GM21367 (cell line): Measurements from ENCODE around the gene NTRK3.

Source experiments
- ATAC-seq: cut with Tn5 transposase; IDR thresholded peaks from one replicate; pipeline ENCODE4 v1.9.1; 2021; ENCODE audit not compliant: unreplicated experiment

NTRK3 gene

DNA sequence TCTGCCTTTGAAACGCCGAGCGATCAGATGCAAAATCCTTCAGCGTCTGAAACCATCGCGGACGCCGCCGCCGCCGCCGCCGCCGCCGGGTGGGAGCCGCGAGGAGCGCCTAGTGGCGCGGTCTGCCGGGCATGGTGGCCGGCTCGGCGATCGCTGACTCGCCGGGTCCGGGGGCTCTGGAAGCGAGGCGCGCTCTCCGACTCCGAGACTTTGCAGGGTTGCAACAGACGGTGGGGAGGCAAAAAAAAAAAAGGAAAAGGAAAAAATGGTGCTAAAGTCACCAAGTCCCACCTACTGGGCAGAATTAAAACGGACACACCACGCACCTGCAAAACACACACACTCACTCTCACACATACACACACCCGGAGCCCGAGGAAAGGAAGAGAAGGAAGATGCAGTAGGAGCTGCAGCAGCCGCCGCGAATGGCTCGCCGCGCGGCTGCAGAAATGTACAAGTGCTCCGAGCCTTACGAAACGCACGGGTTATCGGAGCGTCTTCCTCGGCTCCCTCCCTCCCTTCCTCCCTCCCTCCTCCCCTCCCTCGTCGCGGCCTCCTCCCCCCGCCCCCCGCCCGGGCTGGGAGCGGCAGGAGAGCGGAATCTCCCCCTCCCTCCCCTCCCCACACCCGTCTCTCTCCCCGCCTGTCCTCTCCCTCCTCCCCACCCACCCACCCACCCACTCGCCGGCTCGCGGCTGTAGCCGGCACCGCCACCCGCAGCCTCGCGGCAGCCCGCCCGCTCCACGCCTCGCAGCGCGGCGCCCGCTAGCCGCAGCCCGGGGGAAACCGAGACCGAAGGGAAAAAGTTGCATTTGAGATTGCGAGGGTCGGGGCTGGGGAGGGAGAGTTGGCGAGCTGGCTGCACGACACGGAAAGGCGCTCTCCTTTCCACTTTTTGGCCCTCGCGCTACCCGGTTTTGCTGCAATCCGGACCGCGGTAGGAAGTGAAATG, at the start of gene NTRK3:
NTRK3 (minus strand) TSS at position 461 of the 952 bp plus-strand sequence. CDS start 586 bp downstream, outside the sequence.
- no peak for ATAC-seq

DNA sequence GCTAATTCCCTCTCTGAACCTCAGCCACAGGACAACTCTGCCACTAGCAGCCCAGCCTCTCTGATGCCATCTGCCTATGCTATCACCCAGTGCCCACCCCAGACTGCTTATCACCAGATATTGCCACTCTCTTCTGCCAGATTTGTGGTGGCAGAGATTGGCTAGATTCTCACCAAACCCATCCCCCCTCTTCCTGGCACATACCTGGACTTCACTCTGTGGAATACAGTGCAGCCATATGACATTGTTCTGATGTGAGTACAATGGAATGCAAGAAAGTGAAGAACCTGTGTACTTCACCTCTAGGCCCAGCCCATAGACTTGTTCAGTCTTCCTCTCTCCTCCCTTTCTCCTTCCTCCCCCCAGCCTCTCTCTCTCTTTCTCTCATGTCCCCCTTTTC, 46.9 kb upstream of the NTRK3 start:
- ATAC-seq: no peak

DNA sequence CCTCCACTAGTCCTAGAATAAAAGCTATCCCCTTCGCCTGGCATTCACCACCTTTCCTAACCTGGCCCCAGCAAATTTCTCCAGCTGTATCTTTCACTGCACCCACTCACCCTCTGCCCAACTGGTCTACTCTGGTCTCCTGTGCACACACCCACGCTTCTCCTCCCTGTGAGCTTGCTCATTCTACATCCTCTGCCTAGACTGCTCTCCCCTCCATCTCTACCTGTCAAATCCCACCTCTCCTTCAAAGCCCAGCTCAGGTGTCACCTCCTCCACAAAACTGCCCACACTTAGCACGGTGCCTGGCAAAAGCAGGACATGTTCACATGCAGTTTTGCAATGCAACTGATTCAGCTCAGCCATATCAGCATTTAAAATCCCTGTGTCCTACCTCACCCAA, 45.8 kb upstream of the NTRK3 start:
- no peak for ATAC-seq

DNA sequence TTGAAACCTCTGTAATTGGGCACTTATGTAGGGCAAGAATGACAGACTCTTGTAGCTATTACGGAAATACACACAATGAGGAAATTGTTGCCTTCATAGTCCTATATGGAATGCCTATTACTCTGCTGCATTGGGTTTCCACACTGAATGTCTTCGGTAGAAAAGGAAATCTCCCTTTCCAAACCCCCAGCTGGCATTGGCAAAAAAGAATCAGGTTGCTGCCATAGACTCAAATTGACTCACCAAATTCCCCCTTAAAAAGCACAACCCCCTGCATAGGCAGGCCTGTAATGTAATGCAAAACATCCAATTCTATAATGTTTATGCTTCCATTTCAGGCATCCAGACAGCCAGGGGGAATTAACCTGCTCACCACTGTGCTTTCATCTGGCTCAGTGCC, 44.8 kb upstream of the NTRK3 start:
- no peak for ATAC-seq

DNA sequence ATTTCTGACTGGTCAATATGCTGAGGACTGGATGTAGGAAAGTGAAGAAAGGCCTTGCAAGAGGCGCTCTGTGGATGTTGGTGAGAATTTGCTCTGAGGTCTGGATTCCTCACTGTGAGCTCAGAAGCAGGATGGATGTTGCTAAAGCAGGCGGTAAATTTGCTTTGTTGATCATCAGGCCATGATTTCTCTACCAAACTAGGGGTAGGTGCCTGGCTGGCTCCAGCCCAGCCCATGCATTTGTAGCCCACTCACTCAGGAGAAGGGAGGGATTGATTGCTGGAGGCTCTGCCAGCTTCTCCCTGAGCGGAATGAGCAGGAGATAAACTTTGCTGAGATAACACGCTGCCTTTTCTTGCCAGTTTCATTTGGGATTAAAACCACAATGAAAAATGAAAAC, 44.3 kb upstream of the NTRK3 start:
- no peak for ATAC-seq

DNA sequence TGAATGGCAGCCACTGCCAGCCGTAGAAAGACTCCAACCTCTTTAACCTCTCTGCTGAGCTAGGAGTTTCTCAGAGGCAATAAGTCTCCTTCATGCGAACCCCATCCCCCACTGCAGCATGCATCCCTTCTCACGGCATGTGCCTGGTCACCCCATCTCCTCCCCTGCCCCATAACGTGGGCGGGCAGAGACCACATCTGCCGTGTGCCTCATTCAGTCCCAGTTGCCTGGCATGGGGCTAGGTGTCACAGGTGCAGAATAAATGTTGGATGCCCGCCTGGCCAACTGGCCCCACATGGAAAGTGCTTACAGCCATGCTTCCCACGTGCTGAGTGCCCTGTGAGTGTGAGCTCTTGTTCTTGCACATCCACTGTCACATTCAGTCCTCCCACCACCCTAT, 43.5 kb upstream of the NTRK3 start:
- no peak for ATAC-seq

DNA sequence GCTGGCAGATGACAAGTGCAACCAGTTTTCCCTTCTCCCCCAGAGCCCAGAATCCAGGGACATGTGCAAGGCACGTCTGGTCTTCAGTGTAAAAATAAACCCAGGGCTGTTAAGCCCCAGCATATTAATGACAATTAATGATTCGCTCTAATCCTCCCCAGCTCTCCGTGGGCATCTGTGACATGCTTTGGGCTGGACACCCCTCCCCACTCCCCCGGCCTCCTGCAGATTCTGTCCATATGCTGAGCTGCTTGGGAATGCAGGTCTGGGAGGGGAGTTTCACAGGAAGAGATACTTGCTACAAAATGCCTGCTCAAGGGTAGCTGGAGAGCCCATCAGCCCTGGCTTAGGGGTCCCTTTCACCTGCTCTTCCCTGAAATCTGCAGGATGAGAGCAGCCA, 43.0 kb upstream of the NTRK3 start:
- ATAC-seq: no peak

DNA sequence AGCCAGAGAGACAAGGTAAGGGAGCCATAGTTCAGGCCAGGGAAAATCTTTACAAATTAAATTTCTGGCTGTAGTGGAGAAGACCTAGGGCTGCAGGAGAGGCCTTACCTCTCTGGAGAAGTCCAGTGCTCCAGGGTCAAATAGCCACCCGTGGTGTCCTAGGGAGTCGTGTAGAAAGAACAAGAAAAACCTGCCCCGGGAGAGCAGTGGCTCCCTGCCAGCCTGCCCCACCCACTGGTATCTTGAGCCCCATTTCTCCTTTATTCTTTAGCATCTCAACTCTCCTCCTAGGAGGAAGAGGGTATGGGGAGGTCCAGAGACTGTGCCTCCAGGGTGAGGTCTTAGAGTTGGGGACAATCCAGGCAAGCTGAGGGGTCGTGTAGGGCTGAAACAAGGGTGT, 32.1 kb upstream of the NTRK3 start:
- no peak for ATAC-seq

DNA sequence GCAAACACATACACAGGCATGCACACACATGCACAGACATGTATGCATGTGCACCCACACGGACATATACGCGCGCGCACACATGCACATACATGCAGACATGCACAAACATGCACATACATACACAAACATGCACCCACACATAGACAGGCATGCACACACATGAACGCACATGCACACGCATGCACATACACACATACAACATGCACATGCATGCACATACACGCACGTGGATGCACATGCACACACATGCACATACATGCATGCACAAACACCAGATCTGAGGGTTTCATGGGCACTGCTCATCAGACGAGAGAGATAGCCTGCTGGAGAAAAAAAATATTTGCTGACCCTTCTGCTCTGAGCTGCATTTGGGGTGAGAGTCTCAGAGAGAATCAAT, 31.7 kb upstream of the NTRK3 start:
- no peak for ATAC-seq

DNA sequence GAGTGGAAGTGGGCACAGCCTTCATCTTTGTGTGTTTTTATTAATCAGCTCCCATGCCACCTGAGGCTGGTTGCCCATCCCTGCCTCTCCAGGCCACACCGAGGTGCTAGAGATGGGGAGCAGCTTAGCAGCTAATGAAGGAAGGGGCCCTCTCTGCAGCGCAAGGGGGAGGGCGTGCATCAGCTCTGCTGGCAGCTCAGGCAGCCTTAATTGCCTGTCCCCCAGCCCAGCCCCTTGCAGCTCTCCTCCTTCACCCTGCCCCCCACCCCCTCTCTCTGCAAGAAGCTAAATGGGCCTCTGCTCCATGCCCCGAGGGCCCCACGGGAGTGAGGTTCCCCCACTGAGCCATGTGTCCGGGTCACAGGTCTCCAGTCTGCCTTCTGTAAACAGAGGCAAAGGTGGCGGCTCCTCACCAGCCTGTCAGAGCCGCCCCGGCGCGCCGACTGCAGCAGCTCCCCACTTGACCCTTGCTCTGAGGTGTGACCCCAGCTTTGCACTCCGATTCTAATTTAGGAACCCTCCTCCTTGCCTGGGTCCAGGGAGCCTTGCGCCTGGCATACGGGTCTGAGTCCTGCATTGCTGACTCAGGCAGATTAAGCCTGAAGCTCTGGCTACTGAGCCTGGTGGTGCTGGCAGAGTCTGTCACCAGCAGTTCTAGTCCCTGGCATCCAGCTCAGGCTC, 27.9 kb upstream of the NTRK3 start:
- no peak for ATAC-seq

DNA sequence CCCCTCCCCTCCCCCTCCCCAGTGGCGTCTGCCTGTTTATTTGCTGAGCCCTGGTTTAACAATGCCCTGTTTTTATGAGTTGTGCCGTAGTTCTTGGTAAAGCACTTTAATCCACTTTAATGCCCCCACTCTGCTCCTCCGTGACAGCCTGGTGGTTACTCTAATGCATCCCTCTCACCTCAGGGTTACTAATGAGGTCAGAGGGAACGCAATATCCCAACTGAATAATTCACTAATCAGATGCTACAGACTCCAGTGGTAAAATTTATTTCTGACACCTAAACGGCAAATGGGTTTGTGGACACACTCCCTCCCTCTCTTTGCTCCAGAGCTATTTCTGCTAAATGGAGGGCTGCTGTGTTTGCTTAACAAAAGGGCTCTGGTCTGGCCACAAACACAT, 26.1 kb upstream of the NTRK3 start:
- ATAC-seq: no peak

DNA sequence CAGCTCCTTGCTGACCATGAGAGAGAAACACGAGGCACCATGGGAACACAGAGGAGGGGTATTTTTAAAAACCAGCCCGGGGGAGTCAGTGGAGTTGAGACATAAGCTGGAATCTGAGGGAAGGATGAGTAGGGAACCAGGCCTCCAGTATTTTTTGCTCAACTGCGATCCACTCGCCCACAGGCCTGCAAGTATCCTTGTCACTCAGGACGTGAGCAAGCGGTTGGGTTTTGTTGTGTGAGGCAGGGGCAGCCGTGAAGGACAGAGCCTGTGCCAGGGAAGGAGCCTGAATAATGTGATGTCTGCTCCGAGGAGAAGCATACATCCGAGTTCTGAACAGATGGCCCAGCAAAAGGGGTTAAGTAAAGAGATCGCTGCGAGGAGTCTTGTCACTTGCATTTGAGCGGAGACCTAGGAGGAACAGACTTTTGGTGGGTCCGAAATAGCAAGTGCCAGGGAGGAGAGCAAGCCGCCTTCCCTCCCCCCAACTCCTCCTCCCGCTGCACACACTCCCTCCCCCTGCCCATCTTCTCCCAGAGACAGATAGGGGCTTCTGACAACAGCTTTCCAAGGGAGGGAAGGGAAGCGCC, 20.4 kb upstream of the NTRK3 start:
- no peak for ATAC-seq

DNA sequence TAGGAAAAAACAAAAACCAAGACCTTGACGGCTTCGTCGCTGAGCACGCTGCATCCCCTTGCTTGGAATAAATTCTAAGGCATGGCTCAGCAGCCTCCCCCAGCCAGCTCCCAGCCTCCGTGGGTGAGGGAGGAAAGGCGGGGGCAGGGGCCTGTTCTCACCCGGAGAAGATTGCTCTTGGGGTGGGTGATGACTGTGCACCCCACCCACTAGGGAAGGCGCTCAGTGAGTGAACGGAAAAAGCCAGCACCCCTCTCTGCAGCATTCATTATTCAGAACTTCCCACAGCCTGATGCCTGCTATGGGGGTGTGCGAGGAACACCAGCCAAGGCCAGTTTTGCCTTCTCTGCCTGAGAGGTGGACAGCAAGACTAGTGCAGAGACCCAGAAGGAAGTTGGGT, 19.3 kb upstream of the NTRK3 start:
- no peak for ATAC-seq

DNA sequence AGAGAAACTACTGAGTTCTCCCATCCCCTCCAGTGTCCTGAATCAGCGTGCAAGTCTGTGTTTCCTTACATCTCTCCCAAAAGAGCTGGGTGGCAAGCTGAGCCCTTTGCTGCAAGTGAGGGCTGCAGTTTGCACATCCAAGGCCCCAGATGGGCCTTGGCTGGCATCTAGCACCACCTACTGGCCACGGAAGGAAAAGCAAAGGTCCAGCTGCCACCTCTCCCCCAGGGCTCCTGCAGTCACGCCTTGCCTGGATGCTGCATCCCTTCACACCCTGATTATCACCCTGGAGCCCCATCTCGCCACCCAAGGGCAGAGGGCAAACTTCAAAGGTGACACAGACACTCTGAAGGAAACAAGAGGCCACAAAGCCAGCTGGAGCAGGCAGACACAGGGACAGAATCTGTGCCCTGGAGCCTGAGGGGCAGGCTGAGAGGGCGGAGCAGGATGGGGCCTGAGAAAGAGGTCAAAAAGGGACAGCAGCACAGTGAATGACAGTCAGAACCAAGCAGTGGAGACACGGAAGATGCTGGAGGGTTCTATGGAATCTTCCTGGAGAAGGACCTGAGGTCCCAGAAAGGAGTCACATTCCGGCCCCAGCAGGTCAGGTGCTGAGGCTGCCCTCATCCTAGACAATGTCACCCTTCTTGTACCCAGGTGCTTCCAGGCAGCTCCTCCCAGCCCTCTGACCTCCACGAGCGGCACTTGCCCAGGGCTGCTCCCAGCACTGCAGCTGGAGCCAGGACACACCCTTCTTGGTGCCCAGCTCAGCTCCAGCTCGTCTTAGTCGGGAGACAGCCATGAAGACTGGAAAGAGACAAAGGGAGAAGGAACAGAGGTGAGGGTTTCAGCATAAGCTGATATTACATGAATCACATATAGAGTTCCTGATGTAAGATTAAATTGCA, 18.3 kb upstream of the NTRK3 start:
- ATAC-seq: peak; percentile 64

DNA sequence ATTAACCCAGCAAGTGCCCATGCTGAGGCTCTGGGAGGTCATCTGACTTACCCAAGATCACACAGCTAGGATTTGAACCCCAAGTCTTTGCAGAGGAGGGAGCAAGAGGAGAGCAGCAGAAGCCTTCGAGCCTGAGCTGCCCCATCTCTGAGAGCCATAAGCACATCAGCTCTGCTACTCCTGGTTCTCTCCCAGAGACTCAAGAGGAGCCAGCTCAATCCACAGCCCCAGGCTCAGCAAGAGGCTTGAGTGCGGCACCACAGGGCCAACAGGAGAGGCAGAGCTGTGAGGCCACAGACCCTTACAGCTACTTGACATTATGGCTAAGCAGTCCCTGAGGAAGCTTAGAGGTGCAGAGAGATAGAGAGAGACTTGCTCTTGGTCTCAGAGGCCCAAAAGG, 15.9 kb upstream of the NTRK3 start:
- no peak for ATAC-seq

DNA sequence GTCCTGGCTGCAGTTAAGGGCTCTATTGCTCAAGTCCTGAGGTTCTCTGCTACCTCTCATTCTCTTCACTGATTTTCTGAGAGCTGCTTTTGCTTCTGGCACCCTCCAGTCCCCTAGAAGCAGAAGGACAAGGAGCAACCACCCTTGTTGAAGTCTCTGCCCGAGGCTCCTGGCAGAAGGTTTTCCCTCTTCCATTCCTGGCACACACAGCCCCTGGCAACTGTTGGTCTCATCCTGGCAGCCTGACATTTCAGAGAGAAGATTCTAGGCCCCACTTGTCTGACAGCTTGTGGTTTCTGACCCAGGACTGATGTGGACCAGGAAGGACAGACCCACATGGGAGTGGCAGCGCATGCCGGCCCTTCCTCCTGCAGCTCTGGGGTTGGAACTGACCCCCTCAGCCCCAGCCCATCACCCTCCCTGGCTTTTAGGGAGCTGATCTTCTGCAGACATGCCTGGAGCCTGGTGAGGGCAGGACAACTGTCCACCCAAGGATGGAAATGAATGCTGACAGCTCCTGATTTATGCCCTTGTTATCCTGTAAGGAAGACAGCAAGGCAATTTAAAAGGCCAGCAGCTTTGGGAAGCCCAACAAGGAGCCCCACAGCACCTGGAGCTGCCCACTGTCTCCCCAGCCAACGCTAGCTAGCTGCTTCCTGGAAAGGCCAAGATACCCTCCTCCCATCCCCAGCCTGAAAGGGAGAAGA, 13.0 kb upstream of the NTRK3 start:
- no peak for ATAC-seq

DNA sequence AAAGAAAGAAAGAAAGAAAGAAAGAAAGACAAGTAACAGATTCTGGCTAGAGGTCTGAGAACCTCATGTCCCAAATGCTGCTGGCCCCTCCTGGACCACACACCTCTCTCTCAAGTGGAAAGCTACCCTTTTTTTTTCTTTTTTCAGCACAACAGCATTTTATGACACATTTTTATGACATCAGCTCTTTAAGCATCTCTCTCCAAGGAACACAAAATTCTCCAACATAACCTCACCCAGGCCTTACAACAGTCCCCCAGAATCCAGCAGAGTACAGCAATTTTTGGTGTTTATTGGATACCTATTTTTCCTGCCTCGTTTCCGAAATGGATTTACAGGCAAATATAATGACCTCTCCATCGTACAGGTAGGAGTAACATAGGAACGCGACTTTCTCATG, 11.2 kb upstream of the NTRK3 start:
- no peak for ATAC-seq

DNA sequence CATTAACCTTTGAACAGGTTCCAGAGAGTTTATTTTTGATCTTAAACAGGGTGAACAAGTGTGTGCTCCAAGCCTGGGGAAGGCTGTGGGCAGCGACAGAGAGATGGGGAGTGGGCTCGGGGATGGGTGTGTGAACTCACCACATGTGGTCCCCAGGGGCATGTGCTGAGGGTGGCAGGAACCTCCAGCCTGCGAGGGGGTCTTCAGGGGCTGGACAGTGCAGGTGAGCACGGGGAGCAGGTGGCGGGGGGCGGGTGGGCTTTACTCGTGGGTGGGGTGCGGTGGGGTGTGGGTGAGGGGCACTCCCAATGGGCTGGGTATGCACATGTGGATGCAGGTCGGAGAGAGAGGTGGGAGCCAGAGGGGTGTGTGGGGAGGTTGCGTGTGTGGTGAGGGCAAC, 9.6 kb upstream of the NTRK3 start:
- ATAC-seq: no peak

DNA sequence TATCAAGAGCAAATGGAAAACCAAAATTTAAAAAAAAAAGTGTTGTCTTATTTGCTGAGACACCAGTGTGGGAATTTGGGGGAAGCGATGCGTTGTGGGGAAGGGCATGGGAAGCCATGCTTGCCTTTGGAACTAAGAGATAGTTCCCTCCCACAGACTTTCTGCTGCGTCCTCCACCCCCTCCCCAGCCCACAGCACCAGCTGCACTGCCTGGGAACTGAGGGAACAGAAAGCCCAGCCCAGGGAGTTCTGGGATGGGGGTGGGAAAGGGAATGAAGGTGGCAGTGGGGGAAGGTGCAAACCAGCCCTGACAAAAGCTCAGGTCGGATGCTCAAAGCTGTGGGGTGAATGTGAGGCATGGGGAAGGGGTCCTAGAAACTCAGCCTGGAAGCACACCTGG, 8.1 kb upstream of the NTRK3 start:
- ATAC-seq: no peak

DNA sequence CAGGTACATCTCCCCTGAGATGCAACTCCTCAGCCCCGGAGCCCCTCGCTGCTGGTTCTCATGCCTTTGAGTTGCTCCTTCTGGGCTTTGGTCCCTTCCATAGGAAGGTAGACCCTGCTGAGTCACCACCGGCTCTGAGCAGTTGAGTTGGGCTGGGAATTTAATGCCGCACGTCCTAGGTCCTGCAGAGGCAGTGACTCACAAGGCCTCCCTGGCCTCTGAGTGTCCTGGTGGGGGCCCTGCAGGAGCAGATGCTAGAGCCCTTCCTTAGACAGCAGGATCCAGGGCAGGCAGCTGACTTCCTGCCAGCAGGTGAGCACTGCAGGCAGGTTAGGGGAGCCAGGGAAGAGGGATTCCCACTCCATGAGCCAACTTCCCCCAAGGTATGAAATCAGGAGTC, 5.5 kb upstream of the NTRK3 start:
- no peak for ATAC-seq
